Measurements from ENCODE around the gene ADGRB2.

GRCh38 chr1:31792116-31792515 is 28.0 kb upstream of the ADGRB2 start:
- no peak for TF ChIP-seq CTCF (IDR thresholded peaks at IDR 0.05)
- no peak for TF ChIP-seq POLR2A (IDR thresholded peaks at IDR 0.05)
